Thyroid gland (tissue), 4 donors: ENCODE measurements around the gene THBD. TPM values are rescaled to one million over a fixed set of nuclear protein-coding genes. Genes with fewer than 3 reads are reported as not detected.

Experiments used
- DNase-seq, 2 donors: peaks; one replicate each; pipeline ENCODE4 v3.0.0-alpha.2; 2019
- H3K27ac ChIP-seq, 3 donors: fragments of 200-600 bp; sonication (generic); 1 replicate in 2 of 3; 2 replicates in 1 of 3; pipeline ENCODE4 v1.5.1; 2016 to 2019; ENCODE audit warnings: mild to moderate bottlenecking in 1 of 3, moderate library complexity in 1 of 3
- H3K27me3 ChIP-seq: fragments of 200-600 bp; sonication (generic); one replicate; pipeline ENCODE4 v1.5.1; 2019
- H3K36me3 ChIP-seq, 2 donors: fragments of 200-600 bp; sonication (generic); one replicate each; pipeline ENCODE4 v1.5.1; 2016 to 2019
- H3K4me1 ChIP-seq, 2 donors: fragments of 200-600 bp; sonication (generic); one replicate each; pipeline ENCODE4 v1.5.1; 2017 to 2019
- H3K4me3 ChIP-seq, 3 donors: fragments of 200-600 bp; sonication (generic); replicated peaks in 1 of 3; 1 replicate in 2 of 3; 2 replicates in 1 of 3; pipeline ENCODE4 v1.5.1; 2016; ENCODE audit warnings: mild to moderate bottlenecking in 1 of 3
- H3K9me3 ChIP-seq: fragments of 200-600 bp; sonication (generic); one replicate; pipeline ENCODE4 v1.5.1; 2017
- CTCF ChIP-seq, 6 experiments: fragments of 200-600 bp in 3 of 6; fragments of 450-650 bp in 3 of 6; sonication (generic) in 3 of 6; IDR thresholded peaks; one replicate each; pipeline ENCODE4 v1.5.1; 2016 to 2019; ENCODE audit warnings: antibody characterized with exemption in 6 of 6, mild to moderate bottlenecking in 2 of 6, inconsistent platforms in 1 of 6, moderate library complexity in 1 of 6
- POLR2A ChIP-seq, 2 donors: fragments of 450-650 bp; IDR thresholded peaks; one replicate each; pipeline ENCODE4 v1.6.1; 2017; ENCODE audit warnings: antibody characterized with exemption in 2 of 2, mild to moderate bottlenecking in 2 of 2, moderate library complexity in 1 of 2
- WGBS, 2 donors: methylation state at CpG; one replicate each; pipeline ENCODE4 v1.1.5; 2017; 5-methylcytosine and 5-hydroxymethylcytosine counted together
- intact Hi-C: fragments of 100-400 bp; cut with DNase I; formaldehyde crosslinking; loops from one replicate; pipeline ENCODE4 v1.15.1; 2023
- total RNA-seq, 4 donors: library from RNA; depleted of rRNA; stranded (reverse); fragments of >200 nt; gene quantifications; one replicate each; pipeline ENCODE4 v1.2.3, GENCODE V29; 2016

THBD gene
- total RNA-seq, 4 donors from 2014 or later: 30.4 to 78.5 (median 72.2) TPM

- no peaks in the 10 kb centered on the region for H3K9me3 ChIP-seq
- no peaks in the 10 kb centered on the region for H3K27me3 ChIP-seq
- intact Hi-C loops: no loop called here
- H3K36me3 ChIP-seq: no peaks in the 10 kb centered on the region
- no peak overlapping the region for H3K27ac ChIP-seq
- H3K4me3 ChIP-seq: no peak overlapping the region
- TF ChIP-seq CTCF (IDR thresholded peaks at IDR 0.05) (no peak), POLR2A (IDR thresholded peaks at IDR 0.05) (no peak)
- 66 to 79% methylated on average over 5 of the region's 5 CpGs for WGBS, 2 donors
- no peak for DNase-seq
- H3K4me1 ChIP-seq: no peaks in the 10 kb centered on the region
These were observed 39.4 kb downstream of the THBD start for GRCh38 chr20:23010096-23010495.

GRCh38 chr20:23009636-23010035 lies 39.8 kb downstream of the THBD start:
- no peak overlapping the region for H3K4me3 ChIP-seq
- H3K27me3 ChIP-seq: no peaks in the 10 kb centered on the region
- no peaks in the 10 kb centered on the region for H3K9me3 ChIP-seq
- WGBS, 2 donors: 36 to 44% methylated on average over 3 of the region's 3 CpGs
- no peak for DNase-seq
- H3K36me3 ChIP-seq: no peaks in the 10 kb centered on the region
- H3K27ac ChIP-seq: no peak overlapping the region
- intact Hi-C loops: no loop called here
- H3K4me1 ChIP-seq: no peaks in the 10 kb centered on the region
- no peak for TF ChIP-seq CTCF (IDR thresholded peaks at IDR 0.05)
- no peak for TF ChIP-seq POLR2A (IDR thresholded peaks at IDR 0.05)

GRCh38 chr20:23008667-23009066 lies 40.8 kb downstream of the THBD start:
- 82 to 96% methylated on average over 2 of the region's 2 CpGs for WGBS, 2 donors
- Histone ChIP-seq H3K4me3 (no peak overlapping the region), H3K4me1 (no peaks in the 10 kb centered on the region), H3K27ac (no peak overlapping the region), H3K36me3 (no peaks in the 10 kb centered on the region), H3K27me3 (no peaks in the 10 kb centered on the region), H3K9me3 (no peaks in the 10 kb centered on the region)
- intact Hi-C loops: no loop called here
- no peak for DNase-seq
- no peak for TF ChIP-seq CTCF (IDR thresholded peaks at IDR 0.05)
- no peak for TF ChIP-seq POLR2A (IDR thresholded peaks at IDR 0.05)

DNA sequence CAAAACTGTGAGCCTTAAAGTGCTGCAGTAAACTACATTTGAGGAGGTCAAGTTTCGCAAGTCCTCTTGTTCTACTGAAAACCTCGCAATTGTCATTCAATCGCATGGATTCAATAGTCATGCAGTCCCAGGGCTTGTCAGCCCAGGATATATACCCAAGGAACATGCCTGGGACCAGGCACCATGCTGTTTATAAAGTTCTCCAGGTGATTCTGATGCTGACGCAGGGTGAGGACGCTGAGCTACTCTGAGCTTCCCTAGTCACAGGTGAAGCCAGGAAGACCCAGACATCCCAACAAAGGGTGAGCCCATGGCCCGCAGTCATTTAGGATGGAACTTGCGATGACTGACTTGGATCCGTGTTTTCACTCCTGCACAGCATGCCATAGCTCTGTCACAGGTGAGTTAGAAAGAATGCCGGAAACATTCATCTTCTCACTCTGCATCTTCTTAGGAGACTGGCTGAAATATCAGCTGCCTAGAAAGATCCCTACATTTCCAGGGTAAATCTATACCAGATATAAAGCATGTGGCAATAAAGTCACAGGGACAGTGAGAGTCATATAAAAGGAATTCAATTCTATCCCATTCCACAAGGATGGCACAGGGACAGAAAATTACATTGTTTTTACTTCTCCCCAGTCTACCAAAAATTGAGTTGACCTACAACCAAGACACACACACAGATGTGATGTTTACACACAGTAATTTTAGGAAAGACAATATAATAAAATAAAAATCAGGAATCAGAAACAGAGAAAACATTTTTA lies 41.4 kb downstream of the THBD start:
- 88 to 89% methylated on average over 7 to 9 of the region's 9 CpGs for WGBS, 2 donors
- TF ChIP-seq POLR2A (IDR thresholded peaks at IDR 0.05): no peak
- Histone ChIP-seq H3K9me3 (no peaks in the 10 kb centered on the region), H3K36me3 (no peaks in the 10 kb centered on the region), H3K4me1 (no peaks in the 10 kb centered on the region), H3K4me3 (no peak overlapping the region), H3K27ac (no peak overlapping the region), H3K27me3 (no peaks in the 10 kb centered on the region)
- intact Hi-C loops: no loop called here
- DNase-seq: no peak

DNA sequence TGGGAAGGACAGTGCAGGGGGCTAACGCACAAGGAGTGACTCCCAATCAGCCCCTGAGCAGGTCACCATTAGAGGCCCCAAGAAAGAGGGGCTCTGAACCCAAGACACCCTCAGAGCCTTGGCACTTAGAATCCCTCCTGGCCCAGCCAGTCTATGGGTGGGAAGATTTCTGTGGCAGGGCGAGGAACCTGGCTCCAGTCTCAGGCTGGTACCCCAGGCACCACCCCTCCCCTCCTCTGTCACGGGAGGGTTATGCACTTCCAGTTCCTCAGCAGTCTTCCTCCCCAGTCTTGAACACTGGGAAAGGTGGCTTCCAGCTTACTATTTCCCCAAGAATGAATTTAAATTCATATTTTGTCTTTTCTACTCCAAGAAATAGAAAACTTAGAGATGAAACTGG lies 42.0 kb downstream of the THBD start:
- Histone ChIP-seq H3K4me3 (no peak overlapping the region), H3K9me3 (no peaks in the 10 kb centered on the region), H3K27me3 (no peaks in the 10 kb centered on the region), H3K4me1 (no peaks in the 10 kb centered on the region), H3K36me3 (no peaks in the 10 kb centered on the region), H3K27ac (no peak overlapping the region)
- TF ChIP-seq POLR2A (IDR thresholded peaks at IDR 0.05) (no peak), CTCF (IDR thresholded peaks at IDR 0.05) (no peak)
- no peak for DNase-seq
- intact Hi-C loops: no loop called here
- WGBS, 2 donors: 81 to 83% methylated on average over 3 of the region's 3 CpGs
